Coronary artery (tissue), 2 donors: Measurements from ENCODE around the gene PSPN.
A peak's percentile ranks its signal among the peaks of the same experiment; 100 is the strongest.

Experiments used
- DNase-seq: peaks from one replicate; pipeline ENCODE4 v3.0.0-alpha.2; 2017; ENCODE audit warnings: low spot score
- H3K27ac ChIP-seq, 2 donors: fragments of 200-600 bp; sonication (generic); one replicate each; pipeline ENCODE4 v1.5.1; 2016 to 2019
- H3K4me3 ChIP-seq: fragments of 200-600 bp; sonication (generic); 2 replicates; pipeline ENCODE4 v1.5.1; 2016; ENCODE audit warnings: mild to moderate bottlenecking, moderate library complexity
- TF ChIP-seq, protein P1 (sequence below): fragments of 200-600 bp; sonication (generic); IDR thresholded peaks from one replicate; pipeline ENCODE4 v1.5.1; 2019; ENCODE audit warnings: antibody characterized with exemption

The PSPN gene

DNA sequence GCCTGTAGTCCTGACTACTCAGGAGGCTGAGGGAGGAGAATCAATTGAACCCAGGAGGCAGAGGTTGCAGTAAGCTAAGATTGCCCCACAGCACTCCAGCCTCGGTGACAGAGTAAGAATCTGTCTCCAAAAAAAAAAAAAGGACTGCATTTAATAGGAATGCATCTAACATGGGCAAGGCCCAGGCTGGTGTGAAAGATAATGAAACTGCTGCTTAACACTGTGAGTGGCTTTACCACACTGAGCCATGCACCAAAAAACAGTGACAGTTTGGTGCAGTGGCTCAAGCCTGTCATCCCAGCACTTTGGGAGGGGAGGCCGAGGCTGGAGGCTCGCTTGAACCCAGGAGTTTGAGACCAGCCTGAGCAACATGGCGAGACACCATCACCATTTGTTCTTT lies 8.6 kb upstream of the PSPN start:
- TF ChIP-seq, protein P1, sequence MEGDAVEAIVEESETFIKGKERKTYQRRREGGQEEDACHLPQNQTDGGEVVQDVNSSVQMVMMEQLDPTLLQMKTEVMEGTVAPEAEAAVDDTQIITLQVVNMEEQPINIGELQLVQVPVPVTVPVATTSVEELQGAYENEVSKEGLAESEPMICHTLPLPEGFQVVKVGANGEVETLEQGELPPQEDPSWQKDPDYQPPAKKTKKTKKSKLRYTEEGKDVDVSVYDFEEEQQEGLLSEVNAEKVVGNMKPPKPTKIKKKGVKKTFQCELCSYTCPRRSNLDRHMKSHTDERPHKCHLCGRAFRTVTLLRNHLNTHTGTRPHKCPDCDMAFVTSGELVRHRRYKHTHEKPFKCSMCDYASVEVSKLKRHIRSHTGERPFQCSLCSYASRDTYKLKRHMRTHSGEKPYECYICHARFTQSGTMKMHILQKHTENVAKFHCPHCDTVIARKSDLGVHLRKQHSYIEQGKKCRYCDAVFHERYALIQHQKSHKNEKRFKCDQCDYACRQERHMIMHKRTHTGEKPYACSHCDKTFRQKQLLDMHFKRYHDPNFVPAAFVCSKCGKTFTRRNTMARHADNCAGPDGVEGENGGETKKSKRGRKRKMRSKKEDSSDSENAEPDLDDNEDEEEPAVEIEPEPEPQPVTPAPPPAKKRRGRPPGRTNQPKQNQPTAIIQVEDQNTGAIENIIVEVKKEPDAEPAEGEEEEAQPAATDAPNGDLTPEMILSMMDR, result no peak
- DNase-seq, result no peak
- Histone ChIP-seq H3K27ac (no peak overlapping the region), H3K4me3 (no peak overlapping the region)

- Histone ChIP-seq H3K27ac (no peak overlapping the region), H3K4me3 (no peak overlapping the region)
- DNase-seq, result no peak
- TF ChIP-seq, protein P1, result no peak
Measured at GRCh38 chr19:6383188-6383587, 7.5 kb upstream of the PSPN start.

DNA sequence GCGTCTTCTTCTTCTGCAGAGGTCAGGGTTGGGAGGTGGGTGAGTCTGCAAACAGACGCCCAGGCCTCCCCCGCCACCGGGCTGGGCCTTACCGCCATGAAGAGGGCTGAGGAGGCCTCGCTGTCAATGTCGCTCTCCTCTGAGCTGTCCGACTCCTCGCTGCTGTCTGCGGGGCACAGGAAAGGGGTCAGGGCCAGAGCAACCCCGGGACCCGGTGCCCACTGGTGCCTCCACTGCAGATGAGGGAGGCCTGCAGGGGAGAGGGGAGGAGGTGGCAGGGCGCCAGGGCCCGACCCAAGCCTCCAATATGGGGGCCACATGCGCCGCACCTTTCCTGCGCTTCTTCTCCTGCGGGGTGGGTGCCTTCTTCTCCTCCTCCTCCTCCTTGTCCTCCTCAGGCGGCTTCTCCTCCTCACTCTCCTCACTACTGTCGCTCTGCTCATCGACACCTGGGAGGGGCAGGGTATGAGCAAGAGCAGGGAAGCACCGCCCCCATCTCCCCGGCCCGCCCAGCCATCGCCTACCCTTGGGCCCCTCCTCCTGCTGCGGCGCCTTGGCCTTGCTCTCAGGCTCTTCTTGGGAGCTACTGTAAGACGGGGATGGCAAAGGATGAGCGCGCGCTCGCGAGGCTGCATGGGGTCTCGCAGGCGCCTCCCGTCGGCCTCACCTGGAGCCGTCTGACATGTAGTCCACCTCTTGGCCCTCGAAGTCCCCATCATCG lies 5.5 kb upstream of the PSPN start:
- Histone ChIP-seq H3K27ac (no peak overlapping the region), H3K4me3 (no peak overlapping the region)
- no peak for DNase-seq
- TF ChIP-seq, protein P1, result no peak

DNA sequence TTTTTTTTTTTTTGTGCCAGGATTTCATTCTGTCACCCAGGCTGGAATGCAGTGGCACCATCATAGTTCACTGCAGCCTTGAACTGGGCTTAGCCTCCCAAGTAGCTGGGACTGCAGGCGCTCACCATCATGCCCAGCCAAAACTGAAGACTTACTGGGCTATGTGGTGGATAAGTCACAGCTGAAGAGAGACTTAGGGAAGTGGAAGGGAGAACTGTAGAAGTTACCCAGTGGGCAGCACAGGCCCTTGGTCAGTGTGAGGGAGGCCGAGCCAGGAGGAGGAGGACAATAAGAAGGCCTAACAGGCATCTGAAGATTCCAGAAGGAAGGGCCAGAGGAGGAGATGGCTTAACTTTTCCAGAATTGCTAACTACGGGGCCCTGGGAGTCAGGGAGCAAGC lies 4.0 kb upstream of the PSPN start:
- no peak overlapping the region for H3K27ac ChIP-seq
- H3K4me3 ChIP-seq, result no peak overlapping the region
- no peak for DNase-seq
- TF ChIP-seq, protein P1, result no peak

GRCh38 chr19:6378486-6378885 lies 2.8 kb upstream of the PSPN start:
- H3K27ac ChIP-seq, result peak overlapping the region in 1 of 2 donors; percentile 53
- TF ChIP-seq, protein P1, result no peak
- H3K4me3 ChIP-seq, result no peak overlapping the region
- DNase-seq, result no peak

DNA sequence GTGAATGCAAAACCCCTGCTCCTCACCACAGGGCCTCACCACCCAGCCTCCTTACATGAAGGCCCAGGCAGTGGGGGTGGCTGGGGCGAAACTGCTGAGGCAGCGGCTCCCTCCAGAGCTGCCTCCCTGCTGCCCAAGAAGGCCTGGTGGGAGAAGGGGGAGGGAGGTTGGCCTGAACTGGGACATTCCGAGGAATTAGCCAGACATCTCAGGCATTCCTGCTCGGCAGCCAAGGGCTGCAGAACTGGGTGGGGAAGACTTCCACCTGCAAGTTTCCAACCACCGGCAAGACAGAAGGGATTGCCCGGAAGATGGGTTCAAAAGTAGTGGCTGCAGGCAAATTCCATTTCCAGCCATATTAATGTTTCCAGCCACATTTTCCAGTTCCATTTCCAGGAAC lies 2.3 kb upstream of the PSPN start:
- peak overlapping the region in 1 of 2 donors; percentile 53 for H3K27ac ChIP-seq
- no peak for DNase-seq
- TF ChIP-seq, protein P1, result no peak
- no peak overlapping the region for H3K4me3 ChIP-seq

- Histone ChIP-seq H3K4me3 (no peak overlapping the region), H3K27ac (no peak overlapping the region)
- DNase-seq, result no peak
- TF ChIP-seq, protein P1, result no peak
Measured at GRCh38 chr19:6376512-6377190, 918 bp upstream of the PSPN start.
